HepG2 (cell line): ENCODE measurements around the gene EMILIN1.

Experiments used
- CTCF ChIP-seq: sonication (generic); formaldehyde crosslinking; IDR thresholded peaks from 2 replicates; pipeline ENCODE4 v1.5.0; 2020; ENCODE audit warnings: mild to moderate bottlenecking, missing genetic modification reagents, moderate library complexity
- FOXK1 ChIP-seq: sonication (generic); formaldehyde crosslinking; IDR thresholded peaks from 2 replicates; pipeline ENCODE4 v1.4.0; 2020; ENCODE audit warnings: low read depth, missing genetic modification reagents, borderline replicate concordance
- HES4 ChIP-seq: sonication (generic); formaldehyde crosslinking; IDR thresholded peaks from 2 replicates; pipeline ENCODE4 v1.9.0; 2021; ENCODE audit warnings: mild to moderate bottlenecking, missing genetic modification reagents, borderline replicate concordance
- IRX3 ChIP-seq: sonication (generic); formaldehyde crosslinking; IDR thresholded peaks from 2 replicates; pipeline ENCODE4 v1.8.1; 2023; ENCODE audit warnings: mild to moderate bottlenecking, low read depth, missing genetic modification reagents, borderline replicate concordance
- MAX ChIP-seq: IDR thresholded peaks from 2 replicates; pipeline ENCODE4 v1.6.1; 2012; ENCODE audit warnings: inconsistent platforms
- POLR2AphosphoS5 ChIP-seq: IDR thresholded peaks from 2 replicates; pipeline ENCODE4 v1.6.1; 2012; ENCODE audit warnings: low read depth, low read length
- RAD21 ChIP-seq: fragments of 450-650 bp; formaldehyde crosslinking; IDR thresholded peaks from 2 replicates; pipeline ENCODE4 v1.5.0; 2020; ENCODE audit warnings: mild to moderate bottlenecking
- RELA ChIP-seq: sonication (generic); formaldehyde crosslinking; IDR thresholded peaks from 2 replicates; pipeline ENCODE4 v1.4.0; 2020; ENCODE audit warnings: missing genetic modification reagents
- SETDB1 ChIP-seq: sonication (generic); formaldehyde crosslinking; IDR thresholded peaks from 2 replicates; pipeline ENCODE4 v1.5.1; 2020; ENCODE audit warnings: missing genetic modification reagents, mild to moderate bottlenecking, borderline replicate concordance
- TCF7L2 ChIP-seq: IDR thresholded peaks from 2 replicates; pipeline ENCODE4 v1.6.1; 2011; ENCODE audit warnings: mild to moderate bottlenecking, low read depth, low read length, moderate library complexity
- U2AF1 ChIP-seq: fragments of 200-400 bp; formaldehyde crosslinking; optimal IDR thresholded peaks from 2 replicates; pipeline ENCODE3; 2017; ENCODE audit warnings: mild to moderate bottlenecking, low read depth, low read length
- ZNF274 ChIP-seq: sonication (generic); formaldehyde crosslinking; IDR thresholded peaks from 2 replicates; pipeline ENCODE4 v1.5.1; 2020; ENCODE audit warnings: mild to moderate bottlenecking, missing genetic modification reagents
- ZNF431 ChIP-seq: sonication (generic); formaldehyde crosslinking; IDR thresholded peaks from 2 replicates; pipeline ENCODE4 v1.9.0; 2022; ENCODE audit warnings: missing genetic modification reagents, low read depth, mild to moderate bottlenecking, borderline replicate concordance
- ZNF530 ChIP-seq: sonication (generic); formaldehyde crosslinking; IDR thresholded peaks from 2 replicates; pipeline ENCODE4 v1.5.0; 2020; ENCODE audit warnings: low read depth, mild to moderate bottlenecking, missing genetic modification reagents

GRCh38 chr2:27127883-27128667 lies 49.7 kb downstream of the EMILIN1 start:
- TF ChIP-seq ZNF530 (CRISPR knock-in tag), result no peak
- TF ChIP-seq SETDB1, result no peak
- no peak for TF ChIP-seq ZNF274 (CRISPR knock-in tag)
- no peak for TF ChIP-seq HES4 (CRISPR knock-in tag)
- no peak for TF ChIP-seq U2AF1
- no peak for TF ChIP-seq CTCF (CRISPR knock-in tag)
- TF ChIP-seq RAD21 (CRISPR knock-in tag), result no peak
- TF ChIP-seq RELA (CRISPR knock-in tag), result no peak
- TF ChIP-seq FOXK1, result no peak
- no peak for TF ChIP-seq MAX
- TF ChIP-seq ZNF431 (CRISPR knock-in tag), result no peak
- no peak for TF ChIP-seq POLR2AphosphoS5
- no peak for TF ChIP-seq TCF7L2
- no peak for TF ChIP-seq IRX3 (CRISPR knock-in tag)
